Stimulated activated memory B cell treated with anti-CD40 and anti-IgM and Interleukin-4, amounts not matched to agents 10 μg/mL and 1 μg/mL and 100 μg/mL, for 72 hours (primary cell): ENCODE results near the gene TBX21.

ENCODE experiments used
- ATAC-seq: fragments of 150-1000 bp; cut with Tn5 transposase; 2 replicates; pipeline ENCODE4 v1.10.0; 2021
- H3K27ac Mint-ChIP-seq: one replicate; pipeline ENCODE4 v1.8.0; 2022; ENCODE audit warnings: mild to moderate bottlenecking, mixed read lengths
- H3K27me3 Mint-ChIP-seq: one replicate; pipeline ENCODE4 v1.8.0; 2022; ENCODE audit warnings: mixed read lengths
- H3K36me3 Mint-ChIP-seq: one replicate; pipeline ENCODE4 v1.8.0; 2022; ENCODE audit warnings: mixed read lengths
- H3K4me1 Mint-ChIP-seq: one replicate; pipeline ENCODE4 v1.8.0; 2022; ENCODE audit warnings: mixed read lengths
- H3K4me3 Mint-ChIP-seq: one replicate; pipeline ENCODE4 v1.8.0; 2022; ENCODE audit warnings: mild to moderate bottlenecking, moderate library complexity, mixed read lengths
- H3K9me3 Mint-ChIP-seq: one replicate; pipeline ENCODE4 v1.8.0; 2022; ENCODE audit warnings: mixed read lengths

The TBX21 gene

GRCh38 chr17:47716375-47716774, 16.7 kb upstream of the TBX21 start:
- Mint-ChIP-seq H3K4me1 (peaks cover 98% of the 10 kb centered on the region), H3K27ac (peak overlapping the region; percentile 68), H3K27me3 (no peaks in the 10 kb centered on the region), H3K9me3 (no peaks in the 10 kb centered on the region), H3K36me3 (no peaks in the 10 kb centered on the region), H3K4me3 (peak overlapping the region; percentile 15)
- peak; percentile 34 for ATAC-seq

GRCh38 chr17:47717261-47717697, 15.8 kb upstream of the TBX21 start:
- Mint-ChIP-seq H3K9me3 (no peaks in the 10 kb centered on the region), H3K4me1 (peaks cover 96% of the 10 kb centered on the region), H3K27ac (peak overlapping the region; percentile 68), H3K4me3 (no peak overlapping the region), H3K27me3 (no peaks in the 10 kb centered on the region), H3K36me3 (no peaks in the 10 kb centered on the region)
- peak; percentile 66 for ATAC-seq

- no peak overlapping the region for H3K4me3 Mint-ChIP-seq
- no peaks in the 10 kb centered on the region for H3K27me3 Mint-ChIP-seq
- H3K9me3 Mint-ChIP-seq, result no peaks in the 10 kb centered on the region
- H3K27ac Mint-ChIP-seq, result peak overlapping the region; percentile 15
- no peaks in the 10 kb centered on the region for H3K36me3 Mint-ChIP-seq
- peaks cover 90% of the 10 kb centered on the region for H3K4me1 Mint-ChIP-seq
- ATAC-seq, result no peak
Observed at GRCh38 chr17:47717979-47718621, 14.9 kb upstream of the TBX21 start.

GRCh38 chr17:47718634-47719405, 14.2 kb upstream of the TBX21 start:
- H3K4me3 Mint-ChIP-seq, result no peak overlapping the region
- H3K27me3 Mint-ChIP-seq, result no peaks in the 10 kb centered on the region
- no peak for ATAC-seq
- no peaks in the 10 kb centered on the region for H3K9me3 Mint-ChIP-seq
- H3K27ac Mint-ChIP-seq, result peak overlapping the region; percentile 15
- peaks cover 82% of the 10 kb centered on the region for H3K4me1 Mint-ChIP-seq
- no peaks in the 10 kb centered on the region for H3K36me3 Mint-ChIP-seq

- Mint-ChIP-seq H3K4me1 (peaks cover 75% of the 10 kb centered on the region), H3K27ac (peak overlapping the region; percentile 15), H3K36me3 (no peaks in the 10 kb centered on the region), H3K4me3 (no peak overlapping the region), H3K9me3 (no peaks in the 10 kb centered on the region), H3K27me3 (peaks cover 1% of the 10 kb centered on the region)
- ATAC-seq, result peak; percentile 34
Observed at GRCh38 chr17:47719411-47720152, 13.5 kb upstream of the TBX21 start.

GRCh38 chr17:47720196-47720595, 12.8 kb upstream of the TBX21 start:
- Mint-ChIP-seq H3K36me3 (no peaks in the 10 kb centered on the region), H3K9me3 (no peaks in the 10 kb centered on the region), H3K27ac (peak overlapping the region; percentile 15), H3K4me1 (peaks cover 69% of the 10 kb centered on the region), H3K4me3 (no peak overlapping the region), H3K27me3 (peaks cover 7% of the 10 kb centered on the region)
- no peak for ATAC-seq

GRCh38 chr17:47720754-47721533, 12.1 kb upstream of the TBX21 start:
- ATAC-seq, result peak; percentile 83
- Mint-ChIP-seq H3K9me3 (no peaks in the 10 kb centered on the region), H3K27ac (peak overlapping the region; percentile 15), H3K27me3 (peaks cover 15% of the 10 kb centered on the region), H3K4me3 (no peak overlapping the region), H3K36me3 (no peaks in the 10 kb centered on the region), H3K4me1 (peaks cover 61% of the 10 kb centered on the region)

- H3K27ac Mint-ChIP-seq, result peak overlapping the region; percentile 15
- H3K4me3 Mint-ChIP-seq, result no peak overlapping the region
- peaks cover 23% of the 10 kb centered on the region for H3K27me3 Mint-ChIP-seq
- peaks cover 53% of the 10 kb centered on the region for H3K4me1 Mint-ChIP-seq
- no peaks in the 10 kb centered on the region for H3K9me3 Mint-ChIP-seq
- H3K36me3 Mint-ChIP-seq, result no peaks in the 10 kb centered on the region
- ATAC-seq, result no peak
Observed at GRCh38 chr17:47721725-47722124, 11.3 kb upstream of the TBX21 start.

GRCh38 chr17:47724705-47725104, 8.3 kb upstream of the TBX21 start:
- Mint-ChIP-seq H3K27me3 (peaks cover 45% of the 10 kb centered on the region), H3K4me1 (peaks cover 30% of the 10 kb centered on the region), H3K4me3 (no peak overlapping the region), H3K27ac (no peak overlapping the region), H3K36me3 (no peaks in the 10 kb centered on the region), H3K9me3 (no peaks in the 10 kb centered on the region)
- no peak for ATAC-seq

GRCh38 chr17:47725446-47726111, 7.5 kb upstream of the TBX21 start:
- Mint-ChIP-seq H3K27ac (no peak overlapping the region), H3K9me3 (no peaks in the 10 kb centered on the region), H3K4me3 (no peak overlapping the region), H3K27me3 (peaks cover 45% of the 10 kb centered on the region), H3K36me3 (no peaks in the 10 kb centered on the region), H3K4me1 (peaks cover 21% of the 10 kb centered on the region)
- ATAC-seq, result no peak

GRCh38 chr17:47726796-47727703, 6.0 kb upstream of the TBX21 start:
- Mint-ChIP-seq H3K4me3 (no peak overlapping the region), H3K4me1 (peaks cover 15% of the 10 kb centered on the region), H3K9me3 (no peaks in the 10 kb centered on the region), H3K36me3 (no peaks in the 10 kb centered on the region), H3K27me3 (peaks cover 45% of the 10 kb centered on the region), H3K27ac (peak overlapping the region; percentile 1)
- no peak for ATAC-seq

- no peak for ATAC-seq
- H3K36me3 Mint-ChIP-seq, result no peaks in the 10 kb centered on the region
- H3K27ac Mint-ChIP-seq, result no peak overlapping the region
- H3K9me3 Mint-ChIP-seq, result no peaks in the 10 kb centered on the region
- H3K4me3 Mint-ChIP-seq, result no peak overlapping the region
- H3K27me3 Mint-ChIP-seq, result peaks cover 45% of the 10 kb centered on the region
- H3K4me1 Mint-ChIP-seq, result peaks cover 21% of the 10 kb centered on the region
Observed at GRCh38 chr17:47727704-47728036, 5.4 kb upstream of the TBX21 start.

- no peaks in the 10 kb centered on the region for H3K9me3 Mint-ChIP-seq
- no peaks in the 10 kb centered on the region for H3K36me3 Mint-ChIP-seq
- ATAC-seq, result no peak
- H3K4me1 Mint-ChIP-seq, result peaks cover 26% of the 10 kb centered on the region
- H3K4me3 Mint-ChIP-seq, result no peak overlapping the region
- no peak overlapping the region for H3K27ac Mint-ChIP-seq
- peaks cover 45% of the 10 kb centered on the region for H3K27me3 Mint-ChIP-seq
Observed at GRCh38 chr17:47728214-47728877, 4.7 kb upstream of the TBX21 start.
